ENCODE results near the gene QPCTL. TPM values are rescaled to one million over a fixed set of nuclear protein-coding genes. Genes with fewer than 3 reads are reported as not detected.
"Not testable (repeated sequence)": the region's sequence is repeated elsewhere in the genome, so short reads cannot be mapped to it uniquely, and the experiment has no call there.

The QPCTL gene
- polyA plus RNA-seq, 3 donors, result 3.9 to 5.4 (median 4.9) TPM

- 1 to 3% (median 2%) methylated on average over 19 of the region's 19 CpGs for WGBS, 3 donors
- no peak overlapping the region for H3K27ac ChIP-seq (ENCODE audit: low read depth, low read length)
Observed at GRCh38 chr19:45668342-45668871, 24.1 kb upstream of the QPCTL start.

DNA sequence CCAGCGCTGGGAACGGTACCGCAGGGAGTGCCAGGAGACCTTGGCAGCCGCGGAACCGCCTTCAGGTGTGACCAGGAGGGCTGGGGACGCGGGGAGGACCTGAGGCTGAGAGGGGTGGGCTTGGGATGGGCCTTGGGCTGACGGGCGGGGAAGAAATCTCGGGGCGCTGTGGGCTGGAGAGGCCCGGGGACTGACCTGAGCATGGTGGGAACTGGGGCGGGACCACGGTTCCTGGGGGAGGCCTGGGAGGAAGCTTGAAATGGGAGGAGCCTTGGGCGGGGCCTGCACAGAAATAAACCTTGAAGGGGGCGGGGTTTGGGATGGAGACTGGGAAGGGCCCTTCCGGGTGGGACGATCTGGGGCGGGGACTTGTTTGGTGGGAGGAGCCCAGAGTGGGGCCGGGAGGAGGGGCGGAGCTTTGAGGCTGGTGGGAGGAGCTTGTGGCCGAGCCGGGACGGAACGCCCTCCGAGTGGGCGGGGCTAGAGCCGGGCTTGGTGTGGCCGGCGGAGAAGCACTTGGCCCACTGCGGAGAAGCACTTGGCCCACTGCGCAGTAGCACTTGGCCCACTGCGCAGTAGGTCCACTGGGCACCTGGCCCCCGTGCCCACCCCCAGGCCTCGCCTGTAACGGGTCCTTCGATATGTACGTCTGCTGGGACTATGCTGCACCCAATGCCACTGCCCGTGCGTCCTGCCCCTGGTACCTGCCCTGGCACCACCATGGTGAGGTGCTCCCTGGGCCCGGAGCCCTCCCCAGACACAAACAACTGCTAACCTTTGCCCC lies 21.6 kb upstream of the QPCTL start:
- 10 to 15% (median 11%) methylated on average over 35 to 42 of the region's 42 CpGs for WGBS, 3 donors

GRCh38 chr19:45674946-45675345 lies 17.5 kb upstream of the QPCTL start:
- WGBS, 3 donors, result 61 to 84% (median 73%) methylated on average over 7 of the region's 7 CpGs
- no peak overlapping the region for H3K27ac ChIP-seq (ENCODE audit: low read depth, low read length)

More for the DNA sequence above, 21.6 kb upstream of the QPCTL start:
- H3K27ac ChIP-seq (ENCODE audit: low read depth, low read length), result no peak overlapping the region

- 3 to 9% (median 7%) methylated on average over 18 to 28 of the region's 28 CpGs for WGBS, 3 donors
- no peak overlapping the region for H3K27ac ChIP-seq (ENCODE audit: low read depth, low read length)
Observed at GRCh38 chr19:45676851-45677263, 15.6 kb upstream of the QPCTL start.

DNA sequence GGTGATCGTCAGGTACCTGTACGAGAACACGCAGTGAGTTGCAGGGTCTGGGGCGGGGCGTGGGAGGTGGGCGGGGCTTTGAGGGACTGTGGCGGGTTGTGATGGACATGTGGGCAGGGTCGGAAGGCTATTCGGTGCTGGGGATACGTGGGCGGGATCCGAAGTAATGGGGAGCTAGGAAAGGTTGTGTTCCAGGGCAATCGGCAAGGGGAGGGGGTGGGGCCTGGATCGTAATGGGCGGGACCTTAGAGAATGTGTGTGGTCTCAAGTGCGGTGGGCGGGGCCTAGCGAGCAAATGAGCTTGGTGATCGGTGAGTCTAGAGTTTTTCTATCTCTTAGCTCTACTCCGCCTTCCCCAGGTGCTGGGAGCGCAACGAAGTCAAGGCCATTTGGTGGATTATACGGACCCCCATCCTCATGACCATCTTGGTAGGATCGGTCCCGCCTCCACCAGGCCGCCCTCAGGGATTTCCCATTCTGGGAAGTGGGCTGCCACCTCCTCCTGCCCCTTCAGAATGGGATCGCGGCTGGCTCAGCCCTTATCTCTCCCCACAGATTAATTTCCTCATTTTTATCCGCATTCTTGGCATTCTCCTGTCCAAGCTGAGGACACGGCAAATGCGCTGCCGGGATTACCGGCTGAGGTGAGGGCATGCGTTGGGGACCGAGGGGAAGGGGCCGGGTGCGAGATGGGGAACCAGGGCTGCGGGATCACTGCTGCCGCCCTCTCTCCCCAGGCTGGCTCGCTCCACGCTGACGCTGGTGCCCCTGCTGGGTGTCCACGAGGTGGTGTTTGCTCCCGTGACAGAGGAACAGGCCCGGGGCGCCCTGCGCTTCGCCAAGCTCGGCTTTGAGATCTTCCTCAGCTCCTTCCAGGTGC lies 14.9 kb upstream of the QPCTL start:
- H3K27ac ChIP-seq (ENCODE audit: low read depth, low read length), result no peak overlapping the region
- WGBS, 3 donors, result 5 to 10% (median 7%) methylated on average over 47 to 49 of the region's 49 CpGs

- 1 to 3% (median 1%) methylated on average over 50 to 51 of the region's 51 CpGs for WGBS, 3 donors
Observed at GRCh38 chr19:45681391-45682015, 11.0 kb upstream of the QPCTL start.

GRCh38 chr19:45682117-45682516 lies 10.3 kb upstream of the QPCTL start:
- no peak overlapping the region for H3K27ac ChIP-seq (ENCODE audit: low read depth, low read length)
- 65 to 74% (median 73%) methylated on average over 8 of the region's 8 CpGs for WGBS, 3 donors

More at GRCh38 chr19:45681391-45682015, 11.0 kb upstream of the QPCTL start:
- no peak overlapping the region for H3K27ac ChIP-seq (ENCODE audit: low read depth, low read length)

- 74 to 84% (median 74%) methylated on average over 5 of the region's 5 CpGs for WGBS, 3 donors
- no peak overlapping the region for H3K27ac ChIP-seq (ENCODE audit: low read depth, low read length)
Observed at GRCh38 chr19:45682908-45683307, 9.6 kb upstream of the QPCTL start.

DNA sequence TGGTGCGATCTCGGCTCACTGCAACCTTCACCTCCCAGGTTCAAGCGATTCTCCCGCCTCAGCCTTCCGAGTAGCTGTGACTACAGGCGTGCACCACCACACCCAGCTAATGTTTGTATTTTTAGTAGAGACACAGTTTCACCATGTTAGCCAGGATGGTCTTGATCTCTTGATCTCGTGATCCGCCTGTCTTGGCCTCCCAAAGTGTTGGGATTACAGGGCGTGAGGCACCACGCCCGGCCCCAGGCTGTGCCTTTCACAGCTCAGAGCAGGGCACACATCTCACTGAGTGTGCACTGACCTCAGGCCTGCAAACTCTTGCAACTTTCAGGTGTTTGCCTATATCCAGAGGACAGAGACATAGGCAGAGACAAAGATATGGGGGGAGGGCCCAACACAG lies 7.4 kb upstream of the QPCTL start:
- 77 to 89% (median 88%) methylated on average over 11 of the region's 11 CpGs for WGBS, 3 donors

DNA sequence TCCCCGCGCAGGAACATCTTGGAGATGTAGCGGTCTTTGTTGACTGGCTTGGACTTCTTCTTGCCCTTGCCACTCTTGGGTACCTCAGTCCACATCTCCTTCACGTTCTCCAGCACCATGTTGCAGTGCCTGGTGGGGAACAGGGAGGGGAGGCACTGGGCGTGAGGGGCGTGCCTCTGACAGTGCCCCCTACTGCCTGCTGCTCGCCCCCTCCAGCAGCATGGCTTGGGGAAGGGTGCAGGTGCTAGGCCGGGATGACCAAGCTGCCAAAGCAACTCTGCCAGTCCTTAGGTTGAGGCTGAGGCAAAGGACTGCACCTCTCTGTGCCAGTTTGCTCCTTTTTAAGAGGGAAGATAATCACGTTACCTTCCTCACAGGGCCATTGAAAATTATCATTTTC lies 4.9 kb upstream of the QPCTL start:
- 88 to 92% (median 89%) methylated on average over 9 of the region's 9 CpGs for WGBS, 3 donors
- H3K27ac ChIP-seq (ENCODE audit: low read depth, low read length), result no peak overlapping the region

More for the DNA sequence above, 7.4 kb upstream of the QPCTL start:
- H3K27ac ChIP-seq (ENCODE audit: low read depth, low read length), result not testable (repeated sequence)

GRCh38 chr19:45691516-45692186 lies 815 bp upstream of the QPCTL start, which contains the start of gene SNRPD2:
Gene SNRPD2 (minus strand): TSS chr19:45691953. CDS start chr19:45691888, 65 bp downstream.
- H3K27ac ChIP-seq (ENCODE audit: low read depth, low read length), result peak within 1 kb of the TSS; percentile 51
- WGBS, 3 donors, result 0 to 1% (median 1%) methylated on average over 36 of the region's 36 CpGs

DNA sequence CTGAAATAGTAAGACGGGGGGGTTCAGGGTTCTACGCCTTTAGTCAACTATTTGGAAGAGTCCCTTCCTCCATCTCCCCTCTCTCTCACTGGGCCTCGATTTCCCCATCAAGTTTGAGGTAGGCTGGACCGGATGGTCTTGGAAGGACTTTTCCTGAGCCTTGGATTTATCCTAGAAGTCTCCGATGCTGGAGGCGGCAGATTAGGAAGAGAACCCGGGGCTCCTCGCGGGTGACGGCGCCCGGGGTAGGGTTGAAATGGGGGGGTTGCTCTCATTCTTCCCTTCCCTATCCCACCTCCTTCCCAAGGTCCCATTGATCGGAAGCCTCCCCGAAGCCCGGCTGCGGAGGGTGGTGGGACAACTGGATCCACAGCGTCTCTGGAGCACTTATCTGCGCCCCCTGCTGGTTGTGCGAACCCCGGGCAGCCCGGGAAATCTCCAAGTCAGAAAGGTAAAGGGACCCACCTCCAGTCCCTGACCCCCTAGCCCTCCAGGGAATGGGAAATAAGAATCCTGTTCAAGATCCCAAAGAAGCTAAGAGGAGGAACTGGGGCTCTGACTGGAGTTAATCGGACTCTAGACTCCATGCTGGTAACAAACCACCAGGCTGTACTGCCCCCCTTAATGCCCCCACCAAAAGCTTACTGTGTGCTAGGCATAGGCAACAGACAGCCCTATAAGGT lies 781 bp downstream of the QPCTL start:
- 0 to 1% (median 1%) methylated on average over 22 of the region's 22 CpGs for WGBS, 3 donors
- H3K27ac ChIP-seq (ENCODE audit: low read depth, low read length), result no peak overlapping the region

GRCh38 chr19:45701676-45702075 lies 9.2 kb downstream of the QPCTL start:
- 42 to 73% (median 65%) methylated on average over 7 of the region's 7 CpGs for WGBS, 3 donors
- no peak overlapping the region for H3K27ac ChIP-seq (ENCODE audit: low read depth, low read length)

GRCh38 chr19:45705115-45705514 lies 12.6 kb downstream of the QPCTL start:
- 94 to 97% (median 97%) methylated on average over 9 of the region's 9 CpGs for WGBS, 3 donors
- H3K27ac ChIP-seq (ENCODE audit: low read depth, low read length), result no peak overlapping the region

- WGBS, 3 donors, result 90 to 95% (median 94%) methylated on average over 12 of the region's 12 CpGs
- H3K27ac ChIP-seq (ENCODE audit: low read depth, low read length), result no peak overlapping the region
Observed at GRCh38 chr19:45705710-45706415, 13.4 kb downstream of the QPCTL start.

- H3K27ac ChIP-seq (ENCODE audit: low read depth, low read length), result no peak overlapping the region
- 65 to 72% (median 68%) methylated on average over 10 of the region's 10 CpGs for WGBS, 3 donors
Observed at GRCh38 chr19:45710356-45711130, 18.1 kb downstream of the QPCTL start.
